Activated gamma-delta T cell treated with Interleukin-2 at 50 U/mL for 16 hours (primary cell): Measurements from ENCODE around the gene CCNA2.

Source experiments
- DNase-seq: peaks from one replicate; pipeline ENCODE4 v3.0.0-alpha.2; 2020

Gene CCNA2

DNA sequence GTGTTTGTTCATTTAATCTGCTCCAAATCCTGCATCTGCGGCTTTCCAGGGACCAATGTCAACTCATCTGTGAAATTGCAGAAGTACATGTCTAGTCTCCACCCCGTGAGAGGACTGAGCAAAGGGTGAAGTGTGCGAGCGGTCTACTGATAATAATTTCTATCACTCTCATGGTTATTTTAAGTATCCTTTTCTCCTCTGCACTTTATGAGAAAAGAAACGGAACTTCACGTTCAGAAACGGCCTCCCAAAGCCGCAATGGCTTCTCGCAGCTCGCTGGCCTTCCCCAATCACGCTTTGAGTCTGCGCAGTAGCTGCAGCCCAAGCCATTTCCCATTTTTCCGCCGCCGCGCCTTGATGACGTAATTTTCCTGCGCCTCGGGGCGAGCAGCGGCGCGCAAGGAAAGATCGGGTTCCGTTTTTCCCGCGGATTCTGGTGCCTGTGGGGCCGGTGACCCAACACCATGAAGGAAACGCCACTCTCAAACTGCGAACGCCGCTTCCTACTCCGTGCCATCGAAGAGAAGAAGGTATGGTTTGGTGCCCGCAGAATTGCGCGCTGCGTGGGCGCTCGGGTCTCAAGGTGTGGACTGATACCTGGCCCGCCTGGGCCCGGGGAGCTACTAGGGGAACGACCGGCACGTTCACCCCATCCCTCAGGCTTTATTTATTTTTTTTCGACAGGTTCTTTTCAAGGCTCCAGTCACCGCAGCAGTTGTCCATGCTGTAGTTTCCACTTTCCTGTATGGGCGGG is 22.5 kb downstream of the CCNA2 start, which contains the start of gene EXOSC9:
TSS of gene EXOSC9 (plus strand) at position 363 of the 754 bp plus-strand sequence. CDS start at position 465, 102 bp downstream.
- DNase-seq, result peak; percentile 93

DNA sequence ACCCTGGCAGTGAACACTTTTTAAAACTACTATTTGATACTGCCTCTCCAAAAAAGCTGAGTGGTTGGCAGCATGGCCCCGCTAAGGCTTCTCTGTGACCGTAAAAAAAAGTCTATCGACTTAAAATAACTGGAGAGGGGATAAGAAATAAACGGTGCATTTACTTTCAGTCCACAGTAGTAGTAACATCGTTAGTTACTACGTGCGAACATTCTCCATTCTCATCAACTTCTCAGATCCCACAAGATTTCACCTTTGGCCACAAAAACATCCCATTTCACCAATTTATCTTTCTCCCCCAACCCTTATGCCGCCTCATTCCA is 23.1 kb downstream of the CCNA2 start:
- no peak for DNase-seq

DNA sequence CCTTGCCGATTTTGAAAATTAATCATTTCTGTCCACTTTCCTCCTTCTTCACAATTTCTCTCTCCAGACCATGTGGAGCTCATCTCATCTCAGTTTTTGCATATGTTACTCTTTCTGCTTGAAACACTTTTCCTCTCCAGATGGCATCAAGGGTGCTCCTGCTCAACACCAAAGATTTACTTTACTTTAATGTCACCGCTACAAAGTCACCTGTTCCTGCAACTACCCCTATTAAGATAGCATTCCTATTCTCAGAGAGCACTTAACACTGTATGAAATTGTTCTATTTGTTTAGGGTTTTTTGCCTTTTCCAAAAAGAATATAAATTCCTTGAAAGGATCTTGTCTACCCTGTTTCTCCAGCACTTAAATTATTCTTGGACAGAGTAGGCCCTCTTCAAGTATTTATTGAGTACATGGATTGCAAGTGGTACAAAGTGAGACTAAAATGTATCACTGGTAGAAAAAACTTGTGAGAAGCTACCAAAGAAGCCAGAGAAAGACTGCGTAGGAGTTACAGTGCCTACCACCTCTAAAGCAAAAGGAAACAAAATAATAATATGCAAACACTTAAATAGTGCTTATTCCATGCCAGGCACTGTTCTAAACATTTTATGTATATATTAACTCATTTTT is 23.7 kb downstream of the CCNA2 start:
- DNase-seq, result no peak

DNA sequence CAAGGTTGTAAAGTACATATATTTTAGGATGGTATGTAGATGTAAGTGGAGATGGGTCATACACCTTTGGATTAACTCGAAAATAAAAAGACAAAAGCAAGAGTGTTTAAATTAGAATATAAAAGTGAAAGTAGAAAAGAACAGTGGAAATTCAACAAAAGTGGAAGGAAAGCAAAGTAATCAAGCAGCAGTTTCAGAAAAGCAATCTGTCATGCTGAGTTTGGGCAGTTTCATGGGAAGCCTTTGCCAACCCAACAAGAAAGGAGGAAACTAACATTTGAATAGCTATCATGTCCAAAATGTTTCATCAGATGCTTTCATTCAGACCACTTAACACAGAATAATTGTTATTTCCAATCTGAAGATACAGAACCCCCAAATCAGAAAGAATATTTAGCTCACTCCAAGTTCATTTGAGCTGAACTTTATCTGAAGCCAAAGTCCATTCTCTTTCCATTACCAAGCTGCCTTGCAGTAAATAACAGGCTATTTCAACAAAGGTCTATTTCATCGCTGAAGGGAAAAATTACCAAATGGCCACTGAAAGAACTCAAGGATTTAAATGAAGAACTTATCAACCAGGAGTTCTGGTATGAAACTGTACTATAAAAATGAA is 24.4 kb downstream of the CCNA2 start:
- DNase-seq, result no peak

DNA sequence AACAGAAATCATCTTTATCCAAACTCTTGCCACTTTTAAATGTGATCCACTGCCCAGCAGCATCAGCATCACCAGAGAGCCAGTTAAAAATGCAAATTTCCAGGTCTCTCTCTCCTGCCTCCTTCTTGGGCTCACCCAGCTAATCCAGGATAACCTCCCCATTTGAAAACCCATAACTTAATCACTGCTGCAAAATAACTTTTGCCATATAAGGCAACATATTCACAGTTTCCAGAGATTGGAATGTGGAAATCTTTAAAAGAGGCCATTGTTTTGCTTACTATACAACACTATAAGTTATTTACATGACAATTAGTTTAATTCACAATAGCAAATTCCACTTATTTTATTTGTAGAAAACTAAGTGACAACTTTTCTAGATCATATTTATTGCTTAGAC is 27.4 kb downstream of the CCNA2 start:
- DNase-seq, result no peak

DNA sequence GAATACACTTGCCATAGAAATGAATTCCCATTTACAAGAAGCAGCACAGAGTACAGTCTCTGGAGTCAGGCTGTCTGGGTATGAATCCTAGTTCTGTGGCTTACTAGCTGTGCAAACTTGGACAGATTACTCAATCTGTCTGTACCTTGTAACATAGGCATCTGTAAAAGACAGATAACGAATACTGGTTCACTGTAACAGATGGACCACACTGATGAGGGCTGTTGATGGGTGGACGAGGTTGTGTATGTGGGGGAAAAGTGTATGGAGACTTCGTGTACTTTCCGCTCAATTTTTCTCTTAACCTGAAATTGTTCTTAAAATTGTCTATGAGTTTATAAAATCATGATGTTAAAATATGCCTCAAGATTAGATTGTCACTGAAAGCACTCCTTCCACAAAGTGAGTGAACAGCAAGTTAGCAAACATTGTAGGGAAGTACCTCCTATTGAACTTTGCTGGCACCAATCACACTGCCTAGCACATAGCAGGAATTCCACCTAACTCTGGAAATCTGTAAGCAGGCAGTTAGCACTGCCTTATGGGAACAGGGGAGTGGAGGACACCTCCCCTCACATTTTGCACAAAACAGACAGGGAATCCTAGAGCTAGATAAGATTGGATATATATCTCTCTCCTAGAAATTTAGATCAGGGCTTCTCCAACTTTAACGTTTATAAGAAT is 29.0 kb downstream of the CCNA2 start:
- DNase-seq, result no peak

DNA sequence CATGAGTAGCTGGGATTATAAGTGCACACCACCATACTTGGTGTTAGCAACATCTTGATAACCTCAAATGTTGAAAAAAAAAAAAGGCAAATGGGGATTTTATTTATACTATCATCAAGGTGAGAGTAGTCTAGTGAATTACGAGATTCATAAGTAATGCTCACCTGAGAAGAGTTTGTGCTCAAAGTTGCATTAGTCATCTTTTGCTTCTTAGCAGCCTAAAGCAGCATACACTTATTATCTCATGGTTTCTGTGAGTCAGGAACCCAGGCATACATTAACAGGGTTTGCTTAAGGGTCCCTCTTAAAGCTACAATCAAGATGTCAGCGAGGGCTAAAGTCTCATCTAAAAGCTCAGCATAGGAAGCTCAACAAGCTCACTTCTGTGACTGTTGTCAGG is 30.7 kb downstream of the CCNA2 start:
- DNase-seq, result no peak

DNA sequence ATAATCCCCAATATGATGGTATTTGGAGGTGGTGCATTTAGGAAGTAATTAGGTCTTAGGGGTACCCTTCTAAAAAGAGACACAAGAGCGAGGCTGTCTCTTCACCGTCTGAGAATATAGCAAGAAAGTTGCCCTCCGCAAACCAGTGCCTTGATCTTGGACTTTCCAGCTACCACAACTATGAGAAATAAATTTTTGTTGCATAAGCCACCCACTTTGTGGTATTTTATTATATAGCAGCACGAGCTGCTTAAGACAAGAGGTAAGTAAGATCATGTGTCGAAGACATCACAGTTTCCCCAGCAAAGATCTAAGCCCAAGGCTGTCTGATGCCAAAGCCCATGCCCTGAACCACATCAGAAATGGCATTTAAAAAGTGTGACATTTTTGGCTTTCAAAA is 32.2 kb downstream of the CCNA2 start:
- no peak for DNase-seq

DNA sequence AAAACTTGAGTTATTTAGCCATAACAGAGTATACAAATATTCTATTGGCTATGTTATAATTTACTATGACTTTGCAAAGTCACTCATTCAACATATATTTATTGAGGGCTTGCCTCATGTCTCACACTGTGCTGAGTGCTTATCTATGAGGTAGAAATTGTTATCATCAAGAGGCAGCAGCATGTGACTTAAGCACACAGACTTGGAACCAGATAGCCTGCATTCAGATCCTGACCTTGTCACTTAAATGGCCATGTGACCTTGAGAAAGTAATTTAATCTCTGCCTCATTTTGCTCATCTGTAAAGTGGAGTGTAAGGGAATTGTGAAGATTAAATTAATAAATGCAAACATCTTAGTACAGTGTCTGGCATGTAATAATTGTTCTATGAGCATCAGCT is 32.7 kb downstream of the CCNA2 start:
- DNase-seq, result no peak

DNA sequence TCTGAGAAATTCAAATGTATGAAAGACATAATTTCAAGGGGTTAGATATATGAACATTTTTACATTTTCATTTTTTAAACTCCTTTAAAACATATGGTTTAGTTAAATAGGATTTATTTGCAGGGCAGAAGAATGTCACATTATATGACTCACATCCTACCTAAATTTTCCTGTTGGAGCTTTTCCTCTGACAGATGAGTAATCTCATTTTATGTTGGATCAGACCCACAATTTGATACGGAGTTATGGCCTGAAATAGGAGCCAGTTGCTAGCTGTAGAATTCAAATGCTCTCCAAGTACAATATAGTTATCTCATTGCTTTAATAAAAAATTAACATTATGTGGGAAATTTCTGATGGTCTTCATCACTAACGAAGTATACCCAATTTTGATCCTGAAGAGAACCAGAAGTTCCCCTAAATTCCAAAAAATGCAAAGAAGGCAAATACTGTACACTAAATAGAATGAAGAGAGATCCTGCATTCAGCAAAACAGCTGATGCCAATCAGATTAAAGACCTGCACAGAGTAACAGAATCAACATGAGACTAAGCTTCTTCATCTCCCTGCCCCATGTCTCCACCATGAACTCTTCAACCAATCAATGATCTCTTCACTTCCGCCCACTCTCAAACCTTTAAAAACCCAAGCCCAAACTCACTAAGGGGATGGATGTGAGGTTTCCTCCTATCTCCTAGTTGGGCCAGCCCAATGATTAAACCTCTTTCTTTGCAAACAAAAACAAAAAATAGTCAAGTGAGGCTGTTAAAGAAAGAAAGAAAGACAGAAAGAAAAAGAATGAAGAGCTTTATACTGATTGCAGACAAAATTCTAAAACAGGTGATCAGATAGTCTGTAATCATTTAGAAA is 33.5 kb downstream of the CCNA2 start:
- no peak for DNase-seq

DNA sequence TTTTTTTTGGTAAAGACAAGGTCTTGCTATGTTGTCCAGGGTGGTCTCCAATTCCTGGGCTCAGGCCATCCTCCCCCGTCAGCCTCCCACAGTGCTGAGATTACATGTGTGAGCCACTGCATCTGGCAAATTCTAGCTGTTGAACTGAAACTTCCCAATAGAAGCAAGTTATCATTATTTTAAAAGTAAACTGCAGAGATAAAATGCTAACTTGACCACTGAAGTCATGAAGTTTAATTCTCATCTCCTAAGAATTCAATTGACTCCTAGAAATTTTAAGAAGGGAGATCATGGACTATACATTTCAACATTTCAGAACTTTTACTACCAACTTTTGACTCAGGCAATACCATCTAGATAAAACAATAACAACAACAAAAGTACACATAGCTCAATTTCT is 34.2 kb downstream of the CCNA2 start:
- DNase-seq, result no peak

DNA sequence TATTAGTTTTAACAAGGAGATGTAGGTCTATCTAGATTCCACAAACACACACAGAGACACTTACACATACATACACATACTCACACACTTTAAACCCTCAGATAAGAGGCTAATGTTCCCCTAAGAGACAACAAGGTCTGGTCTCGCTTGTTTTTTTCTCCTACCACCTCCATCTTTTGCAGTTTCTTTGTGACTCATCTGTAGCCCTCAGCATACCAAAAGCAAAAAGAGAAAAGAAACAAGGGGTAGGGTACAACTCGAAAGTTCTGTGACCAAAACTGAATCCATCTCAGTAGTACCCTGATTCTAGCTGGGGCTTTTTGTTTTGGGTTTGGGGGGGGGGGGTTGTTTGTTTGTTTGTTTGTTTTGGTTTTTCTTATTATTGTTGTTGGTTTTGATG is 34.8 kb downstream of the CCNA2 start:
- no peak for DNase-seq

DNA sequence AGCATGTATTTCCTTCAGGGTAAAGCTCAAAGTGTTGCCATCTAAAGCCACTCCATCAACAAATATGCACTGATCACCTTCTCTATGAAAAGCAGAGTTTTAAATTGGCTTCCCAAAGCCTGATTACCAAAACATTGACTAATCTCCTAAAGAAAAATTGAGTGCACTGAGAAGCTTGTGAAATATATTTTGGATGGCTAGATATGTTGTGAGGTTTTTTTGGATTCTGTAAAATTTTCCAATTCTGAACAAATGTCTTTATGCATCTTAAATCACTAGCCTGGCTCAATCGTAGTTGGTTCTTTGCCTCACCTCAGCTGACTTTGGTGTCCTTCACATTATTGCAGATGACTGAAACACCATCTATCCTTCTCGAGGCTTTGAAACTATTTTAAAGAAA is 37.5 kb downstream of the CCNA2 start:
- DNase-seq, result no peak

DNA sequence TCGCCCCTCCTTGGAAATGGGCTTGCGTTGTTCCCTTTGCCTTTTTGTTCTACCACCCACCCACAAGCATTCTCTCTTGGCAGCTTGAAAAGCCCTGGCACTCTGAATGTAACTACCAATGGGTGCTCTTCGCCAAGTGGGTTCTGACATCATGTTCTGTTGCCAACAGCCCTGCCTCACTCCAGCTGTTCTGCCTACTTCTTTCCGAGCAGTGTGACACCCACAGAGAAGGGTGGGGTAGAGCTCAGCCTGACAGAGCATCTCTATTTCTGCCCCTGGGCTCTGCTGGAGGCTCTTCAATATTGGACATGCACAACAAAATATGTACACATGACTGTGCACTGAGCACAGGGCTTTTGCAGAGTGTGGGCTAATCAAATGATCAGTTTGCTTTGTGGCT is 38.2 kb downstream of the CCNA2 start:
- no peak for DNase-seq

DNA sequence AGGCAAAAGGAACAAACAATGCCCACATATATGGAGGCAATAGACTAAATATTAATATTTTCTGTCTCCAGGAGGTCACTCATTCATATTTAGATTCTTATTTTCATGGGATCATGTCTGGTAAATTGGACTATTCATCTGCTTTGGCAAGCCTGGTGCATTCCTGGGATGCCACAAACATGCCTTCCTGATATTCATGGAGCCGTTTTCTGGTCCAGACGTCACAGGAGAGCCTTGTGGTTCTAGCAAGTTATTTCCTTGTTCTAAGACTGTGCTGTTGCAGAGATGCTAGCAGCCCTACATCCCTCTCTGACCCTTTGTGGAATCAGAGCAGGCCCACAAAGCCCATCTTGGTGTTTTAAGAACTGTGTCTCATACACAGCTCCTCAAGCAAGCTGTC is 38.7 kb downstream of the CCNA2 start:
- no peak for DNase-seq

DNA sequence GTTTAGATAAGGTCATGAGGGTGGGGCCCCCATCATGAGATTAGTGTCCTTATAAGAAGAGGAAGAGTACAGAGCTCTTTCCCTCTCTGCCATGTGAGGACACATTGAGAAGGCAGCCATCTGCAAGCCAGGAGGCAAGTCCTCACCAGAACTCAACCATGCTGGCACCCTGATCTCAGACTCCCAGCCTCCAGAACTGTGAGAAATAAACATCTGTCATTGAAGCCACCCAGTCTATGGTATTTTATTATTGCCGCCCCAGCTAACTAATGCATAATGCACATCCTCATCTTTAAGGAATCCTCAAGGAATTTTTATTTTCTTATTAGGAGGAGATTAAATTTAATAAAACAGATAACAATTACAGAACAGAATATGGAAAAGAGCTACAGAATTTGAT is 39.3 kb downstream of the CCNA2 start:
- no peak for DNase-seq

DNA sequence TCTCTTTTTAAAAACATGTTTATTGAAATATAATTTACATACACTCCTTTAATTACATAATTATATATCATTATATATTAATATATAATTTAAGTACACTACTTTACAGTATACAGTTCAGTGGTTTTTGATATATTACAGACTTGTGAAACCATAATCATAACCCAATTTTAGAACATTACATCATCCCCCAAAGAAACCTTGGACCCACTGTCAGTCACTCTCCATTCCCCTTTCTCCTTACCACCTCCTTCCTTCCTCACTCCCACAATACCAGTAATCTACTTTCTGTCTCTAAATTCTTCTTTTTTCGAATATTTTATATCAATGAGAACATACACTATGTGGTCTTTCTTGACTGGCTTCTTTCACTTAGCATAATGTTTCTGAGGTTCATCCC is 40.5 kb downstream of the CCNA2 start:
- DNase-seq, result no peak

DNA sequence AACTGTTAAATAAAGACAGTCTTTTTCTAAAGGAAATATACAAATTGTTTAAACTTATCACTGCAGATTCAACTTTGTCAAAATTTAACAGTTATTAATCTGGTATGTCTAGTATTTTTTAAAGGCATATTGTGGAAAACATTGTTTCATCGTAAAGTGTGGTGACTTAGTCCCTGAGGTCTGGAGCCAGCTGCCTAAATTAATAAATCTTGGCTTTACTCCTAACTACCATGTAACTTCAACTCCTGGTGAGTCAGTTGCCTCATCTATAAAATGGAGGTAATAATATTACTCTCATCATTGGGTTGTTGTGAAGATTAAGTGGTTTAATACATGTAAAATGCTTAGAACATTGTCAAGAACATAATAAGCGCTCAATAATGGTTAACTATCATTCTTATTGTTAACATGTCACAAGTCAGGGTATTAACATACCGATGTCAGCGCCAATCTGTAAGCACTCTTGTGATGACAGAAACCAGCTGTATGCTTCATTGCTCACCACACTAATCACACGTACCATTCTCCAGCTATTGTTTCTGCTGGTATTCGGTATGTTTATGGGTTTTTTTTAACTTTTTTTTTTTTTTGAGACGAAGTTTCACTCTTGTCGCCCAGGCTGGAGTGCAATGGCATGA is 44.6 kb downstream of the CCNA2 start:
- DNase-seq, result no peak

DNA sequence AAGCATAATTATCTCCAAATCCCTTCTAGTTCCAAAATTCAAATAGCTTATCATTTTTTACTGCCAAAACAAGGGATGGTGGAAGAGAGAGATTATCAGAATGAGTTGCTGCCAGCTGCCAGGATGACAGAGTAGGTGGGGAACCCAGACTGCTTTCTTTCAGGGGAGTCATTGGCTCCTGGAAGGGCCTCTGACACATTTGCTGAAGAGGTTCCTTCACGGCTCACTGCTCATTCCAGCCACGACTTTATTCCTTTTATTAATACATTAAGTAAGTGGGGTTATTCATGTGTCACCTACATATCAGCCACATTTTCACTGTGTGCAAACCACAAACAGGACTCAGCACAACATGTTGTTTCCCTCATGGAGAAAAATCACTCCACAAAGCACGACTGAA is 46.1 kb downstream of the CCNA2 start:
- DNase-seq, result no peak

DNA sequence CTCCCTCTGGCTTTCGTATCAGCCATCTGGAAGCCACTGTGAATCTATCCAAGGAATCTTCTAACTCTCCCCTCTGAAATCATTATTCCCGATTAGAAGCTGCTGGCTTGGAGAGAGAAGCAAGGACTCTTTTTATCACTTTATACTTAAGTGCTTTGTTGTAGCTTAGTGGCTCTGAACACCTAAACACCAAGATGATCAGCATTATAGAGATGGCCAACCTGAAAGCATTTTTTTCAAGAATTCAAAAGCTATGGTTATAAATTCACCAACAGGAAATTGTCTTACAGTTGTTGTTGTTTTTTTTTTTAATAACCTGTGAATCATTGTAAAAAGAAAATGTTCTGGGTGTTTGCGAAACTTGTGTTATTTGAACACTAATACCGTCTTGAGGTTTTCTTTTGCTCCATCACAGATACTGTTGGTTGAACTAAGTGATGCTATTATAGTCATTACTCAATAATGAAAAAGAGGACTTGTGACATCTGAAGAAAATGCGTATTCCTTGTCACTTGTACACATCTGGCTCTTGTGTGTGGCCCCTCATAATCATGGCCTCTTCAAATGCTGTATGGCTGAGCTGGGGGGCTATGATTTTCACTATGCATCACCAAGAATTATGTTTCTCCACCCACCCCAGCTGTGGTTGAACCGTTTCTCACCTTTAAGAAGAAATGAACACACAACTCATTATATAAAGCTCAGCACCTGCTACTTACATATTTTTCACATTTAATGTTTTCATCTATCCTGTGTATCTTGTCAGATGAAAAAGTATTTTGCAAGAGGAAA is 46.9 kb downstream of the CCNA2 start:
- DNase-seq, result no peak

DNA sequence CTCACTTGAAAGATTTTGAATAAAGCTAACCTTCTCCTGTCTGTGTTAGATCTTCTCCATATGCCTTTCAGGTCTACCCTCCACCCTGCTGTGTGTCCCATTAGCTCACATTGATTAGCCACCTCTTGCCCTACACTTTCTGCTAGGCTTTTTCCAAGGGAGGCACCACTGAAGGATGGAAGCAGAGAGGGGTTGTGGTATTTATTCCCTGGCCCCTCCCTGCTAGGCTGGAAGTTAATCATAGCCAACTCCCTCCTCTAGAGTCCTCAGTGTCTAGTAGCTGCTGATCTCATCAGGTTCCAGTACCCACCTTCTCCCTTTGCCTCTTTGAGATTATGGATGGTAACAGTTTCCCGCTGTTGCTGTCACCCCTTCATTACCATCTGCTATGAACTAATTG is 49.8 kb downstream of the CCNA2 start:
- DNase-seq, result no peak

DNA sequence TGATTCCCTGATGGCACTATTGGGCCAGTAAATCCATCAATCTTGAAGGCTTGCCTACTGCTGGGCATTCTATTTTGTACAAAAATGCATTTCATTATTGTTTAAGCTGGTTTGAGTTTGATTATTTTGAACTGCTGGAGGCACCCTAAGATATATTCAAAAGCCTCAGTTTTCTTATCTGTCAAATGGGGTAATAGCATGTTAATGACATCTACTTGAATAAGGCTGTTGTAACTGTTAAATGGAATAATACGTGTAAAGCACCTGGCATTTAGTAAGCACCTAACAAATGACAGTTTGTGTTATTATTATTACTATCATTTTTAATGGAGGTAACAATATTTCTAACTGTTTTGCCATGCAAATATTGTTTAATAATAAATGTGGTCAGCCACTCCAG is 51.8 kb downstream of the CCNA2 start:
- DNase-seq, result no peak
